Endothelial cell of umbilical vein (primary cell): Measurements from ENCODE around the gene PPP1R12C. TPM values are rescaled to one million over a fixed set of nuclear protein-coding genes. Genes with fewer than 3 reads are reported as not detected.

Experiments used
- BruUV-seq: library from RNA; stranded (reverse); fragments of 400-500 nt; replicated peaks from 2 replicates; lab custom pipeline; 2021; lab: Mats Ljungman, UMichigan
- CTCF ChIA-PET: fragments of 300-600, 350-600 bp; sonication (Branson Sonifier 250); formaldehyde crosslinking; loops from one replicate; lab custom pipeline; 2021; ENCODE audit warnings: antibody characterized with exemption, inconsistent platforms; lab: Charles Lee
- POLR2A ChIA-PET: fragments of 300-600, 350-600 bp; sonication (Branson Sonifier 250); formaldehyde crosslinking; loops from one replicate; lab custom pipeline; 2021; ENCODE audit warnings: antibody characterized with exemption, inconsistent platforms; lab: Charles Lee
- DNase-seq: peaks from one replicate; pipeline ENCODE4 v3.0.0-alpha.2; 2011; ENCODE audit warnings: low read depth, low spot score
- FAIRE-seq: peaks from 2 replicates; lab custom pipeline; 2011; peaks lifted over from hg19 to GRCh38; lab: Jason Lieb, UNC
- H2AFZ ChIP-seq: 2 replicates; pipeline ENCODE4 v1.6.0; 2012; ENCODE audit warnings: low read depth, low read length, control low read depth, inconsistent platforms
- H3K27ac ChIP-seq: 2 replicates; pipeline ENCODE4 v1.5.1; 2011; ENCODE audit warnings: low read depth, mild to moderate bottlenecking, control low read depth, low read length, moderate library complexity; ENCODE audit not compliant: insufficient read depth
- H3K27me3 ChIP-seq, 2 experiments: 2 replicates each; pipeline versions ENCODE4 v1.6.0 to v1.6.1; 2011; ENCODE audit warnings: low read length in 2 of 2, mixed read lengths in 1 of 2; ENCODE audit not compliant: control insufficient read depth in 2 of 2, insufficient read depth in 2 of 2
- H3K36me3 ChIP-seq, 2 experiments: 2 replicates in 1 of 2; 3 replicates in 1 of 2; pipeline ENCODE4 v1.5.1; 2011; ENCODE audit warnings: low read length in 2 of 2, mild to moderate bottlenecking in 1 of 2, moderate library complexity in 1 of 2; ENCODE audit not compliant: control insufficient read depth in 2 of 2, insufficient read depth in 2 of 2; ENCODE audit errors: extremely low read depth in 1 of 2
- H3K4me1 ChIP-seq: 3 replicates; pipeline ENCODE4 v1.5.1; 2011; ENCODE audit warnings: mild to moderate bottlenecking, low read length; ENCODE audit not compliant: control insufficient read depth, insufficient read depth; ENCODE audit errors: extremely low read depth
- H3K4me2 ChIP-seq: 2 replicates; pipeline ENCODE4 v1.6.1; 2011; ENCODE audit warnings: low read length, control low read depth, mixed read lengths; ENCODE audit not compliant: insufficient read depth
- H3K4me3 ChIP-seq, 3 experiments: fragments of 200-600 bp in 1 of 3; sonication (generic), shearing (Covaris generic) in 1 of 3; replicated peaks in 1 of 3; 2 replicates each; pipeline ENCODE4 v1.5.1; 2011 to 2016; ENCODE audit warnings: control low read depth in 3 of 3, low read length in 3 of 3, mild to moderate bottlenecking in 2 of 3, inconsistent platforms in 1 of 3, low read depth in 1 of 3, moderate library complexity in 1 of 3; ENCODE audit not compliant: insufficient read depth in 1 of 3
- H3K79me2 ChIP-seq: 2 replicates; pipeline ENCODE4 v1.6.0; 2012; ENCODE audit warnings: low read length, inconsistent platforms; ENCODE audit not compliant: control insufficient read depth, insufficient read depth
- H3K9ac ChIP-seq: replicated peaks from 2 replicates; pipeline ENCODE3; 2011; ENCODE audit warnings: low read length, control low read depth; ENCODE audit not compliant: insufficient read depth; ENCODE audit errors: extremely low read depth
- H3K9me1 ChIP-seq: replicated peaks from 3 replicates; pipeline ENCODE4 v1.6.0; 2011; ENCODE audit warnings: mild to moderate bottlenecking, low read length; ENCODE audit not compliant: control insufficient read depth, insufficient read depth; ENCODE audit errors: extremely low read depth
- H3K9me3 ChIP-seq: replicated peaks from 2 replicates; pipeline ENCODE4 v1.5.1; 2012; ENCODE audit warnings: low read length, inconsistent platforms; ENCODE audit not compliant: control insufficient read depth, insufficient read depth
- H4K20me1 ChIP-seq: replicated peaks from 2 replicates; pipeline ENCODE3; 2011; ENCODE audit warnings: mild to moderate bottlenecking, low read length; ENCODE audit not compliant: control insufficient read depth, insufficient read depth; ENCODE audit errors: extremely low read depth
- CTCF ChIP-seq, 2 donors: IDR thresholded peaks; 1 replicate in 1 of 2; 2 replicates in 1 of 2; pipeline ENCODE4 v1.5.1; 2011; ENCODE audit warnings: low read length in 2 of 2, mild to moderate bottlenecking in 2 of 2, moderate library complexity in 2 of 2, control low read depth in 1 of 2, inconsistent platforms in 1 of 2, low read depth in 1 of 2; ENCODE audit not compliant: insufficient read depth in 1 of 2; ENCODE audit errors: extremely low read depth in 1 of 2
- EZH2 ChIP-seq: IDR thresholded peaks from 2 replicates; pipeline ENCODE4 v1.6.1; 2012; ENCODE audit warnings: borderline replicate concordance, low read depth, mild to moderate bottlenecking, moderate library complexity, low read length, inconsistent platforms; ENCODE audit not compliant: severe bottlenecking
- FOS ChIP-seq: IDR thresholded peaks from 2 replicates; pipeline ENCODE4 v1.6.1; 2011; ENCODE audit warnings: mild to moderate bottlenecking, low read length, moderate library complexity, borderline replicate concordance; ENCODE audit not compliant: insufficient read depth
- GATA2 ChIP-seq: IDR thresholded peaks from 2 replicates; pipeline ENCODE4 v1.7.0; 2011; ENCODE audit warnings: low read depth, mild to moderate bottlenecking, moderate library complexity, mixed read lengths, low read length; ENCODE audit not compliant: insufficient read length, insufficient read depth
- MAX ChIP-seq: IDR thresholded peaks from 2 replicates; pipeline ENCODE4 v1.6.1; 2011; ENCODE audit not compliant: insufficient read depth, insufficient read length
- MYC ChIP-seq: IDR thresholded peaks from one replicate; pipeline ENCODE4 v1.6.1; 2011; ENCODE audit warnings: mild to moderate bottlenecking, low read depth, low read length
- POLR2A ChIP-seq: IDR thresholded peaks from 2 replicates; pipeline ENCODE4 v1.6.1; 2012; ENCODE audit warnings: low read depth, mild to moderate bottlenecking, control low read depth, low read length
- POLR2AphosphoS5 ChIP-seq: IDR thresholded peaks from 2 replicates; pipeline ENCODE4 v1.6.1; 2012; ENCODE audit warnings: low read depth, mild to moderate bottlenecking, control low read depth, low read length, moderate library complexity; ENCODE audit not compliant: insufficient read depth
- dilution Hi-C: fragments of 300-500 bp; cut with MboI; formaldehyde crosslinking; loops from one replicate; pipeline ENCODE4 v1.15.0; 2019; ENCODE audit warnings: low sequenced_read_pairs; ENCODE audit not compliant: extremely low pct_ligation_motif_present
- intact Hi-C: fragments of 100-400 bp; cut with micrococcal nuclease; formaldehyde crosslinking; loops from one replicate; pipeline ENCODE4 v1.10.0; 2022
- polyA plus RNA-seq, 4 experiments: library from polyadenylated mRNA; depleted of rRNA in 3 of 4; stranded (reverse) in 3 of 4; unstranded in 1 of 4; fragments of >200 nt; gene quantifications; 2 replicates each; pipeline versions ENCODE4 v1.2.1 to v1.2.3, GENCODE V29; 2011 to 2012; ENCODE audit warnings: missing spikeins in 1 of 4
- total RNA-seq: library from RNA; stranded (reverse); gene quantifications from 2 replicates; pipeline ENCODE4 v1.2.3, GENCODE V29; 2021

Gene PPP1R12C
- total and polyA plus RNA-seq, 2 donors (not counting 3 experiments of a cell fraction or from before 2014, with no cell fraction given), result 69.5 to 149 TPM

- TF ChIP-seq MYC (no peak), MAX (no peak), POLR2AphosphoS5 (no peak), POLR2A (no peak), CTCF (IDR thresholded peaks at IDR 0.05; ENCODE audit: extremely low read depth in 1 of 2, insufficient read depth in 1 of 2, low read depth in 1 of 2, low read length in 2 of 2) (no peak), GATA2 (no peak), FOS (no peak), EZH2 (no peak)
- no peak overlapping the region for H2AFZ ChIP-seq
- no peak for DNase-seq
- H3K27ac ChIP-seq, result no peak overlapping the region
- ChIA-PET CTCF (no interaction called here), POLR2A (interaction anchor here (0.6 kb wide), 1 partner anchor 571 kb away, joined by 3 read pairs; the partner anchor contains the start of gene U2AF2)
- H3K27me3 ChIP-seq, result peaks cover 0 to 3% of the 10 kb centered on the region in 2 experiments
- no peak overlapping the region for H3K4me2 ChIP-seq
- H4K20me1 ChIP-seq, result no peaks in the 10 kb centered on the region
- dilution Hi-C loops, result no loop called here
- peaks cover 3% of the 10 kb centered on the region for H3K79me2 ChIP-seq
- H3K36me3 ChIP-seq, result no peaks in the 10 kb centered on the region
- intact Hi-C loops, result loop anchor here (5.0 kb wide), 1 partner anchor 621 kb away; the partner anchor contains the start of gene LENG9
- FAIRE-seq, result no peak
- no TSS peak for BruUV-seq
- peaks cover 30% of the 10 kb centered on the region for H3K4me1 ChIP-seq
- no peak overlapping the region for H3K4me3 ChIP-seq
- H3K9ac ChIP-seq, result no peak overlapping the region
- H3K9me1 ChIP-seq, result no peaks in the 10 kb centered on the region
- no peaks in the 10 kb centered on the region for H3K9me3 ChIP-seq
Measured at GRCh38 chr19:55083004-55083850, 34.2 kb downstream of the PPP1R12C start.
